Sigmoid colon (tissue), 7 donors: ENCODE data around the gene EIF1AD. TPM values are rescaled to one million over a fixed set of nuclear protein-coding genes. Genes with fewer than 3 reads are reported as not detected.

Experiments used
- DNase-seq: peaks from one replicate; pipeline ENCODE4 v3.0.0-alpha.2; 2019
- H3K27ac ChIP-seq, 4 donors: fragments of 200-600 bp; sonication (generic); one replicate each; pipeline ENCODE4 v1.5.1; 2016 to 2019; ENCODE audit warnings: mild to moderate bottlenecking in 1 of 4
- H3K27me3 ChIP-seq, 3 donors: fragments of 200-600 bp; sonication (generic); one replicate each; pipeline ENCODE4 v1.5.1; 2019; ENCODE audit warnings: mild to moderate bottlenecking in 1 of 3
- H3K36me3 ChIP-seq, 4 donors: fragments of 200-600 bp; sonication (generic); one replicate each; pipeline ENCODE4 v1.5.1; 2016 to 2019
- H3K4me1 ChIP-seq, 4 donors: fragments of 200-600 bp; sonication (generic); one replicate each; pipeline ENCODE4 v1.5.1; 2017 to 2019
- H3K4me3 ChIP-seq, 4 donors: fragments of 200-600 bp; sonication (generic); one replicate each; pipeline ENCODE4 v1.5.1; 2017 to 2019; ENCODE audit warnings: mild to moderate bottlenecking in 2 of 4, moderate library complexity in 1 of 4
- H3K9me3 ChIP-seq, 4 donors: fragments of 200-600 bp in 3 of 4; sonication (generic) in 3 of 4; one replicate each; pipeline versions ENCODE4 v1.5.1 to v1.6.1; 2013 to 2019
- CTCF ChIP-seq, 4 experiments: fragments of 450-650 bp in 3 of 4; fragments of 200-600 bp in 1 of 4; IDR thresholded peaks; one replicate each; pipeline ENCODE4 v1.5.1; 2016 to 2019; ENCODE audit warnings: antibody characterized with exemption in 4 of 4, mild to moderate bottlenecking in 3 of 4, moderate library complexity in 2 of 4
- EP300 ChIP-seq, 4 donors: sonication (generic); formaldehyde crosslinking; IDR thresholded peaks; one replicate each; pipeline ENCODE4 v1.6.1; 2017; ENCODE audit warnings: antibody characterized with exemption in 4 of 4
- POLR2A ChIP-seq, 2 donors: fragments of 450-650 bp; IDR thresholded peaks; one replicate each; pipeline ENCODE4 v1.6.1; 2016; ENCODE audit warnings: antibody characterized with exemption in 2 of 2, mild to moderate bottlenecking in 2 of 2, moderate library complexity in 2 of 2
- POLR2AphosphoS5 ChIP-seq, 4 donors: sonication (generic); formaldehyde crosslinking; IDR thresholded peaks; one replicate each; pipeline ENCODE4 v1.6.1; 2017; ENCODE audit warnings: antibody characterized with exemption in 4 of 4
- WGBS, 2 donors: extraction: QIAGEN DNeasy Blood & Tissue Kit; methylation state at CpG; one replicate each; pipeline ENCODE4 v1.1.7; 2013; 5-methylcytosine and 5-hydroxymethylcytosine counted together
- intact Hi-C: fragments of 100-400 bp; cut with DNase I; formaldehyde crosslinking; loops from one replicate; pipeline ENCODE4 v1.15.1; 2023
- polyA plus RNA-seq, 3 donors: library from polyadenylated mRNA; stranded (reverse); fragments of 200-250 nt; gene quantifications; one replicate each; pipeline ENCODE4 v1.2.3, GENCODE V29; 2013
- total RNA-seq, 4 donors: library from RNA; depleted of rRNA; stranded (reverse); fragments of >200 nt; gene quantifications; one replicate each; pipeline ENCODE4 v1.1.0, GENCODE V29; 2016
- donor health status: healthy with polysubstance abuse.
- donor health status: Bipolar disorder and iron deficiency.
- donor health status: healthy.

The EIF1AD gene
- total and polyA plus RNA-seq, 7 donors: 13.8 to 26.0 (median 20.4) TPM

DNA sequence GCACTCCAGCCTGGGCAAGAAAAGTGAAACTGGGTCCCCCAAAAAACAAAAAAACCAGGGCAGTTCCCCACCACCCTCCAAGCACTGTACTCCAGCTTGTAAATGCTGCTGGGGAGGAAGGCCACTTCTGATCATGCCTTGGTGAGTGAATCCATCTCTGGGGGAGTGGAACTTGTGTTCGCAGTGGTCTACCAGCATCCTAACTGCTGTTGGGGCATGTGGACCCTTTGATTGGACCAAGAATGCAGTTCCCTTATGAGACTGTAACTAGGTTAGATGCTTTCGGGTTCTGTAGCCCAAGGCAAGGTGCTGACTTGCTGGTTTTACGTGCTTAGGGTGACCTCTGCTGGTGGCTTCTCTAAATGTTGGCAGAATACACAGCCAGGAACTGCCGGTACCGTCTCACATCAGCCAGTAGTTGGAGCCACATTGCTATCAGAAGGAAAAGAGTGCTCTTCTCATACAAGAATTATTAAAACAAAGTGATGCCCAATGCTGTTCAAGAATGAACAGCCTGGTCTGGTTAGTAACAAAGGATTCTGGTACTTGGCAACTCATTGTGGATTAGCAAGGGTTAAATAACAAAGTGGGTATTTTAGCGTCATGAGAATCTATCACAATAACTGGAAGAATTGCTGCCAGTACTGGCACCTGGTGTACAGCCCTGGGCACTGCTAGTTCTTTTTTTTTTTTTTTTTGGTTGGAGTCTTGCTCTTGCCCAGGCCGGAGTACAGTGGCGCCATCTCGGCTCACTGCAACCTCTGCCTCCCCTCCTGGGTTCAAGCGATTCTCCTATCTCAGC, 13.0 kb downstream of the EIF1AD start:
- peak overlapping the region in 3 of 4 donors; percentile 25 to 38 (median 31) for H3K27ac ChIP-seq
- no peaks in the 10 kb centered on the region for H3K27me3 ChIP-seq
- no peaks in the 10 kb centered on the region for H3K36me3 ChIP-seq
- intact Hi-C loops: loop anchor here (1.0 to 10.0 kb wide), 3 partner anchors 105 to 284 kb away; no protein-coding TSS in a partner anchor
- no peaks in the 10 kb centered on the region for H3K9me3 ChIP-seq
- no peak overlapping the region for H3K4me3 ChIP-seq
- peak; percentile 94 for DNase-seq
- TF ChIP-seq CTCF (IDR thresholded peaks at IDR 0.05): peak; percentile 87 to 98 (median 94)
- TF ChIP-seq POLR2A (IDR thresholded peaks at IDR 0.05): no peak
- TF ChIP-seq POLR2AphosphoS5 (IDR thresholded peaks at IDR 0.05): peak in 3 of 4 donors; percentile 21 to 61 (median 48)
- WGBS, 2 donors: 9 to 23% methylated on average over 10 of the region's 10 CpGs
- no peaks in the 10 kb centered on the region for H3K4me1 ChIP-seq

- 80 to 85% methylated on average over 9 of the region's 9 CpGs for WGBS, 2 donors
- no peak overlapping the region for H3K27ac ChIP-seq
- peak; percentile 36 for DNase-seq
- no peaks in the 10 kb centered on the region for H3K36me3 ChIP-seq
- no peaks in the 10 kb centered on the region for H3K27me3 ChIP-seq
- TF ChIP-seq EP300 (IDR thresholded peaks at IDR 0.05): no peak
- TF ChIP-seq POLR2AphosphoS5 (IDR thresholded peaks at IDR 0.05): no peak
- no peak for TF ChIP-seq POLR2A (IDR thresholded peaks at IDR 0.05)
- no peak for TF ChIP-seq CTCF (IDR thresholded peaks at IDR 0.05)
- H3K9me3 ChIP-seq: no peaks in the 10 kb centered on the region
- no peaks in the 10 kb centered on the region for H3K4me1 ChIP-seq
- no peak overlapping the region for H3K4me3 ChIP-seq
- intact Hi-C loops: loop anchor here (5.0 to 10.0 kb wide), 2 partner anchors 210 to 283 kb away; no protein-coding TSS in a partner anchor
Observed at GRCh38 chr11:65987336-65987735, 14.6 kb downstream of the EIF1AD start.

- DNase-seq: no peak
- Histone ChIP-seq H3K9me3 (no peaks in the 10 kb centered on the region), H3K36me3 (peaks cover 3 to 13% (median 8%) of the 10 kb centered on the region in 4 donors), H3K27me3 (no peaks in the 10 kb centered on the region), H3K27ac (no peak overlapping the region), H3K4me3 (no peak overlapping the region), H3K4me1 (no peaks in the 10 kb centered on the region)
- TF ChIP-seq POLR2AphosphoS5 (IDR thresholded peaks at IDR 0.05): no peak
- no peak for TF ChIP-seq CTCF (IDR thresholded peaks at IDR 0.05)
- no peak for TF ChIP-seq POLR2A (IDR thresholded peaks at IDR 0.05)
- no peak for TF ChIP-seq EP300 (IDR thresholded peaks at IDR 0.05)
- 82 to 91% methylated on average over 5 of the region's 5 CpGs for WGBS, 2 donors
- intact Hi-C loops: loop anchor here (10.0 kb wide), 1 partner anchor 279 kb away; no protein-coding TSS in a partner anchor
Observed at GRCh38 chr11:65983589-65983987, 18.4 kb downstream of the EIF1AD start.

DNA sequence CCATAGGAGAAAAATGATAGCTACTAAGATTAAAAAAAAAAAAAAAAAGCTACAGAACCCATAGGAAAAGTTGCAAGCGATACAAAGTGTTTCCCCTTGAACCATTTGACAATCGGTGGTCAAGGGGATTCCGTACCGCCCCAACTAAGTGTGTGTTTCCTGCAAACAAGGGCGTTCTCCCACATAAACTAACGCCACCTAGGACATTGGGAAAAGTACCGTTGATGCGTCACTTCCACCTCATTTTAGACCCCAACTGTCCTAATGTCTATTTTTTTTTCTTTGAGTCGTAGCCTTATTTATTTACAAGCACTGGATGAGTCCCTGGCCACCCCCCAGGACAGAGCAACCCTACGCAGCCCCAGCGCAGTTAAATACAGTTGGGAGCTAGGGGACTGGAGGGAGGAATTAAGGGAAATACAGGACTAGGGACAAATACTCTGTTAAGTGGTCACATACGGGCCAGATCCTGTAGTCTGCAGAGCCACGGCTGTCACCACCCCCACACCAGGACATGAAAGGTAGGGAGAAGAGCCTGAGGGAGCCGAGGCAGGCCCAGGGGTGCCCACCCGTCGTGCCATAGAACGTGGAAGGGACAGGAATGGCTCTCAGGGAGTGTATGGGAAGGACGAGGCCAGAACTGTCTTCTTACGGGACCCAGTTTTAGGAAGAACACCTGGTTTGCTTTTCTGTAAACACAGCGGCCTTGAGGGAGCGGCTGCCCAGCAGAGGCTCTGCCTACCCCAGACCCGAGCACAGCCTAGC, 19.0 kb downstream of the EIF1AD start:
- Histone ChIP-seq H3K4me1 (no peaks in the 10 kb centered on the region), H3K9me3 (no peaks in the 10 kb centered on the region), H3K27me3 (no peaks in the 10 kb centered on the region), H3K4me3 (no peak overlapping the region), H3K27ac (no peak overlapping the region), H3K36me3 (peaks cover 9 to 19% (median 14%) of the 10 kb centered on the region in 4 donors)
- peak; percentile 56 for DNase-seq
- no peak for TF ChIP-seq POLR2AphosphoS5 (IDR thresholded peaks at IDR 0.05)
- no peak for TF ChIP-seq POLR2A (IDR thresholded peaks at IDR 0.05)
- TF ChIP-seq CTCF (IDR thresholded peaks at IDR 0.05): no peak
- no peak for TF ChIP-seq EP300 (IDR thresholded peaks at IDR 0.05)
- 61 to 80% methylated on average over 22 of the region's 22 CpGs for WGBS, 2 donors
- intact Hi-C loops: loop anchor here (10.0 kb wide), 1 partner anchor 278 kb away; no protein-coding TSS in a partner anchor
